ENCODE measurements around the gene RFX1.

The RFX1 gene

DNA sequence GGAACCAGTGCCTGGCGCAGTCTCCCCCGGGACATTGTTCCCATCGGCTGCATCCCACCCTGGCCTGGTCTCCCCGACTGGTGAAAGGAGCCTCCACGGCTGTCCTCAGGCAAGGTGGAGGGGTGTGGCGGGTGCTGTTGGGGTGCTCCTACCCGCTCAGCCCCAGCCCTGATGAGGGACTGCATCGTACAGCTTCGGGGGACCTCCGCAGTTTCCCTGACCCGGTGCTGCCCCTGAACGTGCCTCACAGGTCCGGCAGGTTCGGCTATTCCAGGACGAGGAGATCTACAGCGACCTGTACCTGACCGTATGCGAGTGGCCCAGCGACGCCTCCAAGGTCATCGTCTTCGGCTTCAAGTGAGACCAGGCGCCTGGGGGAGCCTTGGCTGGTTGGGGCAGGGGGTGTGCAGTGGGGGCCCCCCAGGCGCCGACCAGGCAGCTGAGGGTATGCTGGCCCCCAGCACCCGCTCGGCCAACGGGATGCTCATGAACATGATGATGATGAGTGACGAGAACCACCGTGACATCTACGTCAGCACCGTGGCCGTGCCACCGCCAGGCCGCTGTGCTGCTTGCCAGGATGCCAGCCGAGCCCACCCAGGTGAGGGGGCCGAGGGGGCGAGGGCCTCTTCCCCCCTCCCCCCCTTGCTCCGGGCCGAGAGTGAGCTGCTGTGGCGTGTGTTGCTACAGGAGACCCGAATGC is 50.3 kb downstream of the RFX1 start:
- TF ChIP-seq, protein P1, sequence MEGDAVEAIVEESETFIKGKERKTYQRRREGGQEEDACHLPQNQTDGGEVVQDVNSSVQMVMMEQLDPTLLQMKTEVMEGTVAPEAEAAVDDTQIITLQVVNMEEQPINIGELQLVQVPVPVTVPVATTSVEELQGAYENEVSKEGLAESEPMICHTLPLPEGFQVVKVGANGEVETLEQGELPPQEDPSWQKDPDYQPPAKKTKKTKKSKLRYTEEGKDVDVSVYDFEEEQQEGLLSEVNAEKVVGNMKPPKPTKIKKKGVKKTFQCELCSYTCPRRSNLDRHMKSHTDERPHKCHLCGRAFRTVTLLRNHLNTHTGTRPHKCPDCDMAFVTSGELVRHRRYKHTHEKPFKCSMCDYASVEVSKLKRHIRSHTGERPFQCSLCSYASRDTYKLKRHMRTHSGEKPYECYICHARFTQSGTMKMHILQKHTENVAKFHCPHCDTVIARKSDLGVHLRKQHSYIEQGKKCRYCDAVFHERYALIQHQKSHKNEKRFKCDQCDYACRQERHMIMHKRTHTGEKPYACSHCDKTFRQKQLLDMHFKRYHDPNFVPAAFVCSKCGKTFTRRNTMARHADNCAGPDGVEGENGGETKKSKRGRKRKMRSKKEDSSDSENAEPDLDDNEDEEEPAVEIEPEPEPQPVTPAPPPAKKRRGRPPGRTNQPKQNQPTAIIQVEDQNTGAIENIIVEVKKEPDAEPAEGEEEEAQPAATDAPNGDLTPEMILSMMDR (IDR thresholded peaks at IDR 0.05; ENCODE audit: extremely low read depth, missing control alignments), result no peak
- no peak for DNase-seq (ENCODE audit: low spot score)

DNA sequence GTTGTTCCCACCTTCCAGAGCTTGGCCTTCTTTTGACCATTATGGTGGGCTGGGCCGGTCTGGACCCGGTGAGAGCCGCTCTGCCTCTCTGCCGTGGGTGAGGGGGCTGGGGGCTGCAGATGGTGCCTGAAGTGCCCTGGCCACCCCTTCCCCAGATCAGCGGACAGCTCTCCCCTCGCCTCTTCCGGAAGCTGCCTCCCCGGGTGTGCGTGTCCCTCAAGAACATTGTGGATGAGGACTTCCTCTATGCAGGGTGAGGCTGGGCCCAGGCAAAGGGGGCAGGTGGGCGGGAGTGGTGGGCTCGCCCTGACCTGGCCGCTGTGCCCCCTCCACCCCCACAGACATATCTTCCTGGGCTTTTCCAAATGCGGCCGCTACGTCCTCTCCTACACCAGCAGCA is 51.9 kb downstream of the RFX1 start:
- DNase-seq (ENCODE audit: low spot score), result no peak
- TF ChIP-seq, protein P1 (IDR thresholded peaks at IDR 0.05; ENCODE audit: extremely low read depth, missing control alignments), result no peak

DNA sequence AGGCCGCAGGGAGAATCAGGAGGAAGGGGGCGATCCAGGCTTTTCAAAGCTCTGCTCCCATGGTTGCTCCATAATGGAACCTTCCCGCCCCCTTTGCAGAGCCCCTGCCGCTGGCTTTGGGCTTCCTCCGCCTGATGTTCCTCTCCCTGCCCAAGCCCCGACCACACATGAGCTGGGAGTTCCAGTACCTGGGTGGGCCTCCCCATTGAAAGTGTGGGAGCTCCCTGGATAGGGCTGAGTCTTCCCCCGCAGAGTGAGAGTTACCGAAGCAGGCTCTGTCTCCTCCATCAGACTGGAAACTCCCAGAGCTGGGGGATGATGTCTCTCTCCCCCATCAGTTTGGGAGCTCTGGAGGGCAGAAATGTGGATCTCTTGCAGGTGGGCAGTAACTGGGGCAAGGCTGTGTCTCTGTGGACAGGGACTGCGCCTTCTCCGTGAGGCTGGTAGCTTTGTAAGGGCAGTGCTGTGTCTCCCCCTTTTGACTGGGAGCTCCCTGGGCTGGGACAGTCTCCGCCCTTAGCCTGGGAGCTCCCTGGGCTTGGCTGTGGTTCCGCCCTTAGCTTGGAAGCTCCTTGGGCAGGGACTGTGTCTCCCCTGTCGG is 53.1 kb downstream of the RFX1 start:
- no peak for DNase-seq (ENCODE audit: low spot score)
- TF ChIP-seq, protein P1 (IDR thresholded peaks at IDR 0.05; ENCODE audit: extremely low read depth, missing control alignments), result no peak

DNA sequence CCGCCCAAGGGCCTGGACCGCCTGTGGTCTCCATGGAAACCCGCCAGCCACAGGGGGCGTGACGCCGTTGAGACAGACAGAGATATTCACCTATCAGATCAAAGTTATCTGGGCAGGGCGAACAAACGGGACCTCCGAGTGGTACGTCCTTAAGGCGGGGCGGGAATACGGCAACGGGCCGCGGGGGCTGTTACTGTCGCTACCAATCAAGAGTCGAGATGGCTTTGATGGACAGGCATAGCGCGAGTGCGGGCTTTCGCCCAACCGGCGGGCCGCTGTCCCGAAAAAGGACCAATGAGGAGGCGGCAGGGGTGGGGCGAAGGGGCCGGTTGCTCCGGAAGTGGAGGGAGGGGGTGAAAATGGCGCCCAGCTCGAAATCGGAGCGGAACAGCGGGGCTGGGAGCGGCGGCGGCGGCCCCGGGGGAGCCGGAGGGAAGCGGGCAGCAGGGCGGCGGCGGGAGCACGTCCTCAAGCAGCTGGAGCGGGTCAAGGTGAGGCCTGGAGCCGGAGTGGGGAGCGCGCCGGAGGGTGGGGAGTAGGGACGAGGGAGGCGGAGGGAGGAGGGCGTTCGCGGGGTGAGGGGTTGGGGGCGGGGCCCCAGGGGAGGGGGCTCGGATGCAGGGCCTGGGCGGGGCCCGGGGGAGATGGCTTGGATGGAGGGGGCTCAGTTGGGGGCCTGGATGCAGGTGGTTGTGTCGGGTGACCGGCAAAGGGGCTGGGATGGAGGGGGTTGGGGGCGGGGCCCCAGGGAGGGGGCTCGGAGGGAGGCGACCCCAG is 53.8 kb downstream of the RFX1 start, which contains the start of gene DCAF15:
Gene DCAF15 (plus strand): TSS at position 356 of the 777 bp plus-strand sequence. CDS start 4 bp downstream, at position 360.
- peak; percentile 100 for DNase-seq (ENCODE audit: low spot score)
- TF ChIP-seq, protein P1 (IDR thresholded peaks at IDR 0.05; ENCODE audit: extremely low read depth, missing control alignments), result no peak

DNA sequence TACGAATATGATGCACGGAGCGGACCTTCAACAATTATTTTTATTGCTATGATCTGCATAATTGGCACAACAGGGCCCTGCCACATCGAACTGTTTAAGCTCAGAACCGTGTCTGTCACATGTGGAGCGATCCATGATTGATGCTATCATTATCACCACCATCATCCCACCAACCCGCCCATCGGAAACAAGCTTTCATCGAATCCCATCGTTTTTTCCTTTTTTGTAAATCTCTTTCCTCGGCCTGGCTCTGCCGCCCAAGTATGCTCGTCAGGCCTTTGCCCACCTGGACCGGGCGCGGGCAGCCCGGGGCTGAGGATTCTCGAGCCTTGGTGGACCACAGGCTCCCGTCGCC is 54.3 kb downstream of the RFX1 start:
- no peak for DNase-seq (ENCODE audit: low spot score)
- TF ChIP-seq, protein P1 (IDR thresholded peaks at IDR 0.05; ENCODE audit: extremely low read depth, missing control alignments), result no peak

DNA sequence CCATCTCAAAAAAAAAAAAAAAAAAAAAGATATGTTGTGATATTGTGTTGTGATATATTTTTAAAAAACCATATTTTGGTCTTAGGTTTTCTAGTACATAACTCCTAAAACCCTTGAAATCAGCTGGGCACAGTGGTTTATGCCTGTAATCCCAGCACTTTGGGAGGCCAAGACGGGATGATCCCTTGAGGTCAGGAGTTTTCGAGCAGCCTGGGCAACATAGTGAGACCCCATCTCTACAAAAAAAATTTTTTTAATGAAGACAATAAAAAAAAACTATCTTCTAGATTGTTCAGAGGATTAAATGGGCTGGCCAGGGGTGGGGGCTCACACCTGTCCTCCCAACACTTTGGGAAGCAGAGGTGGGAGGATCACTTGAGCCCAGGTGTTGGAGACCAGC is 55.1 kb downstream of the RFX1 start:
- DNase-seq (ENCODE audit: low spot score), result no peak
- TF ChIP-seq, protein P1 (IDR thresholded peaks at IDR 0.05; ENCODE audit: extremely low read depth, missing control alignments), result no peak

DNA sequence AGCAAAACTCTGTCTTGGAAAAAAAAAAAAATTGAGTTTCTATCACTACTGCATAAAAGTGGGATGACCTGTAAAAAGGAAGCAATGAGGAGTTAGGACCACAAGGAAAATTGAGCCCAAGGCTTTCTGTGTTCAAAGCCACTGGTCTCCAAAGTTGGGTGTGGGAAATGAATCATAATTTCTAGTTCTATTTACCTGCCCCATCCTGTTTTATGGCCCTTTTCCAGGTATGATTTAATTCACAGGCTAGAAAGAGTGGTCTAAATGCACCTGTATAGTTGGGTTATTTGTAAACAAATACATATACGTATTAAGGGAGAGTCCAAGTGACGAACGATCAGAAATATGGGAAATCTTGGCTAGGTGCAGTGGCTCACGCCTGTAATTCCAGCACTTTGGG is 59.7 kb downstream of the RFX1 start:
- no peak for DNase-seq (ENCODE audit: low spot score)
- TF ChIP-seq, protein P1 (IDR thresholded peaks at IDR 0.05; ENCODE audit: extremely low read depth, missing control alignments), result no peak
